ENCODE measurements around the gene TRDN.

DNA sequence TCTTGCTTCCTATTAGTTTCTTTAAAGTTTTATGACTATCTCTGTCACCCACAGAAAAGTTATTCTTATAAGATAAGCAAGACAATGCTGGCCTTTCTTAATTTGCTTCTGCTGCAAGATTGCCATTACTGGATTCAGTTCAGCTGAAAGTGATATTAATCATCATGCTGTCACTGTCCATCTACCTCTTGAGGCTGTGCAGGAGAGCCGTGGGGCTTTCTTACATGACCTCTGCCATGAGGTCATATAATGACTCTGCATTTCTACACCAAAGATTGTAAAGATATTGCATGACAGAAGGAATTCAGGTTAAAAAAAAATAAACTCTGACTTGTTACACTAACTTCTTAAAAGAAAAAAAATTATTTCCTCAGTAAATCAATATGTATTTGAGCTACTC is 106.9 kb downstream of the TRDN start:
- TF ChIP-seq, protein P1, sequence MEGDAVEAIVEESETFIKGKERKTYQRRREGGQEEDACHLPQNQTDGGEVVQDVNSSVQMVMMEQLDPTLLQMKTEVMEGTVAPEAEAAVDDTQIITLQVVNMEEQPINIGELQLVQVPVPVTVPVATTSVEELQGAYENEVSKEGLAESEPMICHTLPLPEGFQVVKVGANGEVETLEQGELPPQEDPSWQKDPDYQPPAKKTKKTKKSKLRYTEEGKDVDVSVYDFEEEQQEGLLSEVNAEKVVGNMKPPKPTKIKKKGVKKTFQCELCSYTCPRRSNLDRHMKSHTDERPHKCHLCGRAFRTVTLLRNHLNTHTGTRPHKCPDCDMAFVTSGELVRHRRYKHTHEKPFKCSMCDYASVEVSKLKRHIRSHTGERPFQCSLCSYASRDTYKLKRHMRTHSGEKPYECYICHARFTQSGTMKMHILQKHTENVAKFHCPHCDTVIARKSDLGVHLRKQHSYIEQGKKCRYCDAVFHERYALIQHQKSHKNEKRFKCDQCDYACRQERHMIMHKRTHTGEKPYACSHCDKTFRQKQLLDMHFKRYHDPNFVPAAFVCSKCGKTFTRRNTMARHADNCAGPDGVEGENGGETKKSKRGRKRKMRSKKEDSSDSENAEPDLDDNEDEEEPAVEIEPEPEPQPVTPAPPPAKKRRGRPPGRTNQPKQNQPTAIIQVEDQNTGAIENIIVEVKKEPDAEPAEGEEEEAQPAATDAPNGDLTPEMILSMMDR (IDR thresholded peaks at IDR 0.05) = no peak
- no peak for TF ChIP-seq POLR2A (IDR thresholded peaks at IDR 0.05)
- TF ChIP-seq POLR2AphosphoS5 (IDR thresholded peaks at IDR 0.05) = no peak

All from breast epithelium (tissue), 3 donors.